GM19438 (cell line): Measurements from ENCODE around the gene SUGP2.
"Not testable (repeated sequence)": the region's sequence is repeated elsewhere in the genome, so short reads cannot be mapped to it uniquely, and the experiment has no call there.

Source experiments
- ATAC-seq: cut with Tn5 transposase; IDR thresholded peaks from one replicate; pipeline ENCODE4 v1.9.1; 2021; ENCODE audit warnings: low read depth; ENCODE audit not compliant: unreplicated experiment

SUGP2 gene

GRCh38 chr19:19034204-19034624 is 897 bp upstream of the SUGP2 start:
- no peak for ATAC-seq

- peak; percentile 24 for ATAC-seq
Measured at GRCh38 chr19:19033176-19033425, 216 bp downstream of the SUGP2 start.

- ATAC-seq = no peak
Measured at GRCh38 chr19:19032420-19033175, 719 bp downstream of the SUGP2 start.

GRCh38 chr19:19031891-19032290 is 1.4 kb downstream of the SUGP2 start:
- no peak for ATAC-seq

GRCh38 chr19:19028526-19028925 is 4.8 kb downstream of the SUGP2 start:
- ATAC-seq = no peak

GRCh38 chr19:19027228-19027627 is 6.1 kb downstream of the SUGP2 start:
- no peak for ATAC-seq

- ATAC-seq = no peak
Measured at GRCh38 chr19:19026299-19026971, 6.9 kb downstream of the SUGP2 start.

GRCh38 chr19:19025861-19026260 is 7.5 kb downstream of the SUGP2 start:
- ATAC-seq = no peak

GRCh38 chr19:19023376-19023775 is 9.9 kb downstream of the SUGP2 start:
- ATAC-seq = not testable (repeated sequence)

GRCh38 chr19:19022380-19022961 is 10.8 kb downstream of the SUGP2 start:
- no peak for ATAC-seq

GRCh38 chr19:19021115-19021514 is 12.2 kb downstream of the SUGP2 start:
- no peak for ATAC-seq

GRCh38 chr19:19010551-19010950 is 22.8 kb downstream of the SUGP2 start:
- no peak for ATAC-seq

- ATAC-seq = no peak
Measured at GRCh38 chr19:19009951-19010350, 23.4 kb downstream of the SUGP2 start.

- no peak for ATAC-seq
Measured at GRCh38 chr19:19006213-19006612, 27.1 kb downstream of the SUGP2 start.

GRCh38 chr19:19004144-19004543 is 29.2 kb downstream of the SUGP2 start:
- no peak for ATAC-seq

- no peak for ATAC-seq
Measured at GRCh38 chr19:18999896-19000620, 33.3 kb downstream of the SUGP2 start.

GRCh38 chr19:18999016-18999758 is 34.1 kb downstream of the SUGP2 start:
- no peak for ATAC-seq

GRCh38 chr19:18998276-18998675 is 35.0 kb downstream of the SUGP2 start:
- no peak for ATAC-seq

GRCh38 chr19:18996796-18997394 is 36.4 kb downstream of the SUGP2 start:
- ATAC-seq = no peak

- ATAC-seq = no peak
Measured at GRCh38 chr19:18996351-18996750, 37.0 kb downstream of the SUGP2 start.
